Caco-2 (cell line): ENCODE results near the gene PDIA2. TPM values are rescaled to one million over a fixed set of nuclear protein-coding genes. Genes with fewer than 3 reads are reported as not detected.

Experiments used
- BruUV-seq: library from RNA; stranded (reverse); fragments of 400-500 nt; replicated peaks from 2 replicates; lab custom pipeline; 2021; lab: Mats Ljungman, UMichigan
- CTCF ChIA-PET: fragments of 300-600 bp; sonication (Branson Sonifier 250); formaldehyde crosslinking; loops from one replicate; lab custom pipeline; 2022; ENCODE audit warnings: antibody characterized with exemption; lab: Charles Lee
- POLR2A ChIA-PET: fragments of 300-600 bp; sonication (Branson Sonifier 250); formaldehyde crosslinking; loops from one replicate; lab custom pipeline; 2022; ENCODE audit warnings: antibody characterized with exemption; lab: Charles Lee
- DNase-seq, 2 experiments: peaks; one replicate each; pipeline versions ENCODE4 v3.0.0 to v3.0.0-alpha.2; 2020 to 2022
- H3K27me3 ChIP-seq: replicated peaks from 2 replicates; pipeline ENCODE4 v1.6.0; 2011; ENCODE audit warnings: low read length; ENCODE audit not compliant: control insufficient read depth, insufficient read depth
- H3K36me3 ChIP-seq: 2 replicates; pipeline ENCODE4 v1.5.1; 2011; ENCODE audit warnings: low read length; ENCODE audit not compliant: control insufficient read depth, insufficient read depth
- H3K4me1 ChIP-seq: fragments of 250-450 bp; sonication (Bioruptor Pico); 2 replicates; pipeline ENCODE4 v1.5.1; 2020; ENCODE audit warnings: mild to moderate bottlenecking
- H3K4me3 ChIP-seq: 2 replicates; pipeline ENCODE4 v1.5.1; 2011; ENCODE audit warnings: low read depth, mild to moderate bottlenecking, control low read depth, low read length
- H3K9me3 ChIP-seq: fragments of 250-450 bp; sonication (Bioruptor Pico); 2 replicates; pipeline ENCODE4 v1.5.1; 2020; ENCODE audit warnings: mild to moderate bottlenecking, moderate library complexity
- H3K27ac Mint-ChIP-seq: one replicate; pipeline ENCODE4 v1.8.0; 2022; ENCODE audit warnings: mixed read lengths; ENCODE audit not compliant: unreplicated experiment
- H3K27me3 Mint-ChIP-seq: one replicate; pipeline ENCODE4 v1.8.0; 2022; ENCODE audit warnings: mixed read lengths; ENCODE audit not compliant: insufficient read depth, unreplicated experiment
- H3K36me3 Mint-ChIP-seq: one replicate; pipeline ENCODE4 v1.8.0; 2022; ENCODE audit warnings: mild to moderate bottlenecking, mixed read lengths; ENCODE audit not compliant: insufficient read depth, unreplicated experiment
- H3K4me1 Mint-ChIP-seq: one replicate; pipeline ENCODE4 v1.8.0; 2022; ENCODE audit warnings: low read depth, mixed read lengths; ENCODE audit not compliant: unreplicated experiment
- H3K4me3 Mint-ChIP-seq: one replicate; pipeline ENCODE4 v1.8.0; 2022; ENCODE audit warnings: mild to moderate bottlenecking, moderate library complexity, mixed read lengths; ENCODE audit not compliant: unreplicated experiment
- H3K9me3 Mint-ChIP-seq: one replicate; pipeline ENCODE4 v1.8.0; 2022; ENCODE audit warnings: mixed read lengths; ENCODE audit not compliant: unreplicated experiment
- intact Hi-C: fragments of 100-400 bp; cut with micrococcal nuclease; formaldehyde crosslinking; loops from one replicate; pipeline ENCODE4 v1.10.0; 2022; ENCODE audit not compliant: unreplicated experiment
- total RNA-seq: library from RNA; stranded (reverse); gene quantifications from 2 replicates; pipeline ENCODE4 v1.2.3, GENCODE V29; 2022
- TF ChIP-seq, protein P1 (sequence below), 2 experiments: fragments of 200-600 bp in 1 of 2; IDR thresholded peaks; 1 replicate in 1 of 2; 2 replicates in 1 of 2; pipeline versions ENCODE4 v1.5.1 to v1.8.0; 2011 to 2022; ENCODE audit warnings: antibody characterized with exemption in 1 of 2, control low read depth in 1 of 2, inconsistent platforms in 1 of 2, low read depth in 1 of 2, low read length in 1 of 2, mild to moderate bottlenecking in 1 of 2, moderate library complexity in 1 of 2; ENCODE audit not compliant: insufficient read depth in 1 of 2, severe bottlenecking in 1 of 2, unreplicated experiment in 1 of 2

Gene PDIA2
- total RNA-seq, 1 experiment from 2014 or later: 0.41 TPM

DNA sequence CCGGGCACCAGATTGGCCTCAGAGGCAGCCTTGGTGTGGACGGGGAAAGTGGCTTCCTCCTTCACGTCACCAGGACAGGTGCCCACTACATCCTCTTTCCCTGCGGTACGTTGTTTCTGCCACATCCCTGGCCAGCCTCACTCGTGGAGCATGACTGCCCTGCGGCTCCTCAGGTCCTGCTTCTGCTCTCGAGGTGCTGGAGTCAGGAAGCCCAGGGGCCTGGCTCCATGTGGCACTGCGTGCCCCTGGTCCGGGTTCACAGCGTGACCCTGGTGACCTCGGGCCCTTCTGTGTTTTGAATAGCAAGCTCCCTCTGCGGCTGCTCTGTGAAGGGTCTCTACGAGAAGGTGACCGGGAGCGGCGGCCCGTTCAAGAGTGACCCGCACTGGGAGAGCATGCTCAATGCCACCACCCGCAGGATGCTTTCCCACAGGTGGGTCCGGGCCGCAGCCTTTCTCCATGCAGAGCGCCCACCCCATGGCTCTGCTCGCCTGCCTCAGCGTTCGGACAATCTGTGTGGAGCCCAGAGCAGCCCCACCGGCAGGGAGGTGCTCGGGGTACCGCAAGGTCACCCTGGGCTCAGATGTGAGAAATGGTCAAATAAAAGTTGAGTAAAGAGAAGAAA is 20.7 kb upstream of the PDIA2 start:
- no peaks in the 10 kb centered on the region for H3K4me1 ChIP-seq
- Mint-ChIP-seq H3K4me3 (no peak overlapping the region), H3K4me1 (no peaks in the 10 kb centered on the region), H3K27ac (no peak overlapping the region), H3K9me3 (no peaks in the 10 kb centered on the region), H3K27me3 (no peaks in the 10 kb centered on the region), H3K36me3 (peaks cover 12% of the 10 kb centered on the region)
- H3K9me3 ChIP-seq: no peaks in the 10 kb centered on the region
- no TSS peak for BruUV-seq
- intact Hi-C loops: no loop called here
- no peak for DNase-seq
- POLR2A ChIA-PET: no interaction called here
- H3K4me3 ChIP-seq: no peak overlapping the region
- no peaks in the 10 kb centered on the region for H3K27me3 ChIP-seq
- CTCF ChIA-PET: no interaction called here
- TF ChIP-seq, protein P1, sequence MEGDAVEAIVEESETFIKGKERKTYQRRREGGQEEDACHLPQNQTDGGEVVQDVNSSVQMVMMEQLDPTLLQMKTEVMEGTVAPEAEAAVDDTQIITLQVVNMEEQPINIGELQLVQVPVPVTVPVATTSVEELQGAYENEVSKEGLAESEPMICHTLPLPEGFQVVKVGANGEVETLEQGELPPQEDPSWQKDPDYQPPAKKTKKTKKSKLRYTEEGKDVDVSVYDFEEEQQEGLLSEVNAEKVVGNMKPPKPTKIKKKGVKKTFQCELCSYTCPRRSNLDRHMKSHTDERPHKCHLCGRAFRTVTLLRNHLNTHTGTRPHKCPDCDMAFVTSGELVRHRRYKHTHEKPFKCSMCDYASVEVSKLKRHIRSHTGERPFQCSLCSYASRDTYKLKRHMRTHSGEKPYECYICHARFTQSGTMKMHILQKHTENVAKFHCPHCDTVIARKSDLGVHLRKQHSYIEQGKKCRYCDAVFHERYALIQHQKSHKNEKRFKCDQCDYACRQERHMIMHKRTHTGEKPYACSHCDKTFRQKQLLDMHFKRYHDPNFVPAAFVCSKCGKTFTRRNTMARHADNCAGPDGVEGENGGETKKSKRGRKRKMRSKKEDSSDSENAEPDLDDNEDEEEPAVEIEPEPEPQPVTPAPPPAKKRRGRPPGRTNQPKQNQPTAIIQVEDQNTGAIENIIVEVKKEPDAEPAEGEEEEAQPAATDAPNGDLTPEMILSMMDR (IDR thresholded peaks at IDR 0.05; ENCODE audit: insufficient read depth in 1 of 2, low read depth in 1 of 2, low read length in 1 of 2, severe bottlenecking in 1 of 2, unreplicated experiment in 1 of 2): no peak
- no peaks in the 10 kb centered on the region for H3K36me3 ChIP-seq

DNA sequence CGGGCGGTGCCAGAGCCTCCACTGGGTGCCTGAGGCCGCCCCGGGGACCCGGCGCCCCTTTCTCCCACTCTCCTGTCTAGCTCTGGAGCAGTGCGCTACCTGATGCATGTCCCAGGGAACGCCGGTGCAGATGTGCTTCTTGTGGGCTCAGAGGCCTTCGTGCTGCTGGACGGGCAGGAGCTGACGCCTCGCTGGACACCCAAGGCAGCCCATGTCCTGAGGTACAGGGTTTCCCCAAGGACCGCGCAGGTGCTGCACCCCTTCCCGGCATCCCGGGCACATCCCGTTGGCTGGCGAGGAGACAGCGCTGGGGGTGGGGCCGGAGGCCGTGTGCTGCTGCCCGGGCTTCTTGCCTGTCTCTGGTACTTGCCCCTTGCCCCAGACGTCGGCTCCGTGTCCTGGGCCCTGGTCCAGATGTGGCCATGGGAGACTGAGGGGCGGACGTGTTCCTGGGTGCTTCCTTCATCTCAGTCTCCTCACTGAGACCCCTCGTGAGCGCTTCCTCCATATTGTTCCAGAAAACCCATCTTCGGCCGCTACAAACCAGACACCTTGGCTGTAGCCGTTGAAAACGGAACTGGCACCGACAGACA is 19.7 kb upstream of the PDIA2 start:
- Histone ChIP-seq H3K4me1 (no peaks in the 10 kb centered on the region), H3K27me3 (no peaks in the 10 kb centered on the region), H3K4me3 (no peak overlapping the region), H3K9me3 (no peaks in the 10 kb centered on the region), H3K36me3 (no peaks in the 10 kb centered on the region)
- ChIA-PET POLR2A (no interaction called here), CTCF (no interaction called here)
- Mint-ChIP-seq H3K4me1 (no peaks in the 10 kb centered on the region), H3K9me3 (no peaks in the 10 kb centered on the region), H3K36me3 (peaks cover 12% of the 10 kb centered on the region), H3K27me3 (no peaks in the 10 kb centered on the region), H3K4me3 (no peak overlapping the region), H3K27ac (no peak overlapping the region)
- intact Hi-C loops: no loop called here
- TF ChIP-seq, protein P1 (IDR thresholded peaks at IDR 0.05; ENCODE audit: insufficient read depth in 1 of 2, low read depth in 1 of 2, low read length in 1 of 2, severe bottlenecking in 1 of 2, unreplicated experiment in 1 of 2): no peak
- no TSS peak for BruUV-seq
- DNase-seq: no peak

DNA sequence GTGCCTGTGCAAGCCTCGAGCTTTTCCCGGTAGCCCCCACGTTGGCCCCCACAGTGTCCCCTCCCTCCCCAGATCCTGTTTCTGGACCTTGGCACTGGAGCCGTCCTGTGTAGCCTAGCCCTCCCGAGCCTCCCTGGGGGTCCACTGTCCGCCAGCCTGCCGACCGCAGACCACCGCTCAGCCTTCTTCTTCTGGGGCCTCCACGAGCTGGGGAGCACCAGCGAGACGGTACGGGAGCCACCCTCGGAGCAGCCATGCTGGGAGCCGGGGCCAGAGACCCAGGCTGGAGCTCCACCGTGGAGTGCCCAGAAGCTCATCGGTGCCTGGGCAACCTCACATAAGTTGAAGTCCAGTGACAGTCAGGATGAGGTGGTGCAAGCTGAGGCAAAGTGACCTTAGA is 19.0 kb upstream of the PDIA2 start:
- no peaks in the 10 kb centered on the region for H3K9me3 Mint-ChIP-seq
- no TSS peak for BruUV-seq
- CTCF ChIA-PET: no interaction called here

More for the DNA sequence above, 19.0 kb upstream of the PDIA2 start:
- no peak overlapping the region for H3K4me3 Mint-ChIP-seq
- intact Hi-C loops: no loop called here
- Histone ChIP-seq H3K36me3 (no peaks in the 10 kb centered on the region), H3K9me3 (no peaks in the 10 kb centered on the region), H3K27me3 (no peaks in the 10 kb centered on the region), H3K4me1 (no peaks in the 10 kb centered on the region), H3K4me3 (no peak overlapping the region)
- H3K4me1 Mint-ChIP-seq: no peaks in the 10 kb centered on the region
- no peaks in the 10 kb centered on the region for H3K27me3 Mint-ChIP-seq
- H3K36me3 Mint-ChIP-seq: peaks cover 12% of the 10 kb centered on the region
- H3K27ac Mint-ChIP-seq: no peak overlapping the region
- TF ChIP-seq, protein P1 (IDR thresholded peaks at IDR 0.05; ENCODE audit: insufficient read depth in 1 of 2, low read depth in 1 of 2, low read length in 1 of 2, severe bottlenecking in 1 of 2, unreplicated experiment in 1 of 2): no peak
- DNase-seq: no peak
- POLR2A ChIA-PET: interaction anchor here (0.5 kb wide), 1 partner anchor 20 kb away, joined by 9 read pairs; no protein-coding TSS in a partner anchor
